ENCODE data around the gene TMEM229B. TPM values are rescaled to one million over a fixed set of nuclear protein-coding genes. Genes with fewer than 3 reads are reported as not detected.

TMEM229B gene
- polyA plus RNA-seq, 3 donors, result 10.2 to 18.7 (median 17.3) TPM

GRCh38 chr14:67522270-67522669 lies 33.7 kb upstream of the TMEM229B start:
- Histone ChIP-seq H3K27ac (ENCODE audit: low read depth in 1 of 2, low read length in 2 of 2) (no peak overlapping the region), H3K4me3 (replicated peaks in 1 of 3; ENCODE audit: low read depth in 2 of 3, low read length in 3 of 3) (no peak overlapping the region), H3K9ac (ENCODE audit: insufficient read depth, low read length, poor library complexity, severe bottlenecking) (no peak overlapping the region), H3K27me3 (ENCODE audit: control insufficient read depth in 2 of 2, insufficient read depth in 2 of 2, low read length in 2 of 2) (peaks cover 11 to 23% of the 10 kb centered on the region in 2 donors), H3K79me2 (ENCODE audit: insufficient read depth, low read length) (no peaks in the 10 kb centered on the region), H2AFZ (ENCODE audit: insufficient read depth, low read depth, low read length, poor library complexity, severe bottlenecking) (no peak overlapping the region), H3K9me3 (replicated peaks in 1 of 2; ENCODE audit: control insufficient read depth in 1 of 2, insufficient read depth in 1 of 2, low read length in 2 of 2) (no peaks in the 10 kb centered on the region), H3K4me1 (ENCODE audit: control insufficient read depth in 1 of 2, insufficient read depth in 2 of 2, low read length in 2 of 2) (peaks cover 11 to 14% of the 10 kb centered on the region in 2 donors), H3K36me3 (replicated peaks in 1 of 2; ENCODE audit: control insufficient read depth in 1 of 2, insufficient read depth in 2 of 2, low read length in 2 of 2) (no peaks in the 10 kb centered on the region), H3K4me2 (replicated peaks; ENCODE audit: extremely low read depth, low read length, poor library complexity, severe bottlenecking) (no peak overlapping the region), H4K20me1 (ENCODE audit: insufficient read depth, low read length) (no peaks in the 10 kb centered on the region)
- Mint-ChIP-seq H3K4me1 (peaks cover 24% of the 10 kb centered on the region), H3K4me3 (no peak overlapping the region), H3K27ac (no peak overlapping the region), H3K27me3 (ENCODE audit: low read depth in 3 of 3) (peaks cover 45 to 52% (median 50%) of the 10 kb centered on the region in 3 donors), H3K36me3 (no peaks in the 10 kb centered on the region), H3K9me3 (no peaks in the 10 kb centered on the region)
- intact Hi-C loops (cut with micrococcal nuclease), result no loop called here
- WGBS (ENCODE audit: insufficient coverage), result no CpG with 5 or more reads among the region's 2 CpGs
- DNase-seq, result no peak
- TF ChIP-seq, protein P1, sequence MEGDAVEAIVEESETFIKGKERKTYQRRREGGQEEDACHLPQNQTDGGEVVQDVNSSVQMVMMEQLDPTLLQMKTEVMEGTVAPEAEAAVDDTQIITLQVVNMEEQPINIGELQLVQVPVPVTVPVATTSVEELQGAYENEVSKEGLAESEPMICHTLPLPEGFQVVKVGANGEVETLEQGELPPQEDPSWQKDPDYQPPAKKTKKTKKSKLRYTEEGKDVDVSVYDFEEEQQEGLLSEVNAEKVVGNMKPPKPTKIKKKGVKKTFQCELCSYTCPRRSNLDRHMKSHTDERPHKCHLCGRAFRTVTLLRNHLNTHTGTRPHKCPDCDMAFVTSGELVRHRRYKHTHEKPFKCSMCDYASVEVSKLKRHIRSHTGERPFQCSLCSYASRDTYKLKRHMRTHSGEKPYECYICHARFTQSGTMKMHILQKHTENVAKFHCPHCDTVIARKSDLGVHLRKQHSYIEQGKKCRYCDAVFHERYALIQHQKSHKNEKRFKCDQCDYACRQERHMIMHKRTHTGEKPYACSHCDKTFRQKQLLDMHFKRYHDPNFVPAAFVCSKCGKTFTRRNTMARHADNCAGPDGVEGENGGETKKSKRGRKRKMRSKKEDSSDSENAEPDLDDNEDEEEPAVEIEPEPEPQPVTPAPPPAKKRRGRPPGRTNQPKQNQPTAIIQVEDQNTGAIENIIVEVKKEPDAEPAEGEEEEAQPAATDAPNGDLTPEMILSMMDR (IDR thresholded peaks at IDR 0.05), result no peak

DNA sequence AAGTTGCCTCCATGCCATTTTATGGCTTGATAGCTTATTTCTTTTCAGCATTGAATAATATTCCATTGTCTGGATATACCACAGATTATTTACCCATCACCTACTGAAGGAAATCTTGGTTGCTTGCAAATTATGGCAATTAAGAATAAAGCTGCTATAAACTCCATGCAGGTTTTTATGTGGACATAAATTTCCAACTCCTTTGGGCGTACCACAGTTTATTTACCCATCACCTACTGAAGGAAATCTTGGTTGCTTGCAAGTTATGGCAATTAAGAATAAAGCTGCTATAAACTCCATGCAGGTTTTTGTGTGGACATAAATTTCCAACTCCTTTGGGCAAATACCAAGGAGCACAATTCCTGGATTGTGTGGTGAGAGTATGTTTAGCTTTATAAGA lies 32.0 kb upstream of the TMEM229B start:
- no peaks in the 10 kb centered on the region for H3K36me3 Mint-ChIP-seq
- Histone ChIP-seq H3K27ac (ENCODE audit: low read depth in 1 of 2, low read length in 2 of 2) (no peak overlapping the region), H3K4me3 (replicated peaks in 1 of 3; ENCODE audit: low read depth in 2 of 3, low read length in 3 of 3) (no peak overlapping the region), H3K27me3 (ENCODE audit: control insufficient read depth in 2 of 2, insufficient read depth in 2 of 2, low read length in 2 of 2) (peaks cover 2 to 23% of the 10 kb centered on the region in 2 donors), H3K4me2 (replicated peaks; ENCODE audit: extremely low read depth, low read length, poor library complexity, severe bottlenecking) (no peak overlapping the region), H3K4me1 (ENCODE audit: control insufficient read depth in 1 of 2, insufficient read depth in 2 of 2, low read length in 2 of 2) (peaks cover 29 to 31% of the 10 kb centered on the region in 2 donors), H3K9me3 (replicated peaks in 1 of 2; ENCODE audit: control insufficient read depth in 1 of 2, insufficient read depth in 1 of 2, low read length in 2 of 2) (no peaks in the 10 kb centered on the region), H3K36me3 (replicated peaks in 1 of 2; ENCODE audit: control insufficient read depth in 1 of 2, insufficient read depth in 2 of 2, low read length in 2 of 2) (no peaks in the 10 kb centered on the region), H2AFZ (ENCODE audit: insufficient read depth, low read depth, low read length, poor library complexity, severe bottlenecking) (no peak overlapping the region), H4K20me1 (ENCODE audit: insufficient read depth, low read length) (no peaks in the 10 kb centered on the region), H3K9ac (ENCODE audit: insufficient read depth, low read length, poor library complexity, severe bottlenecking) (no peak overlapping the region), H3K79me2 (ENCODE audit: insufficient read depth, low read length) (no peaks in the 10 kb centered on the region)
- TF ChIP-seq, protein P1 (IDR thresholded peaks at IDR 0.05), result no peak
- intact Hi-C loops (cut with micrococcal nuclease), result no loop called here
- no peak for DNase-seq
- no CpG with 5 or more reads among the region's 1 CpG for WGBS (ENCODE audit: insufficient coverage)
- peaks cover 40 to 53% (median 50%) of the 10 kb centered on the region in 3 donors for H3K27me3 Mint-ChIP-seq (ENCODE audit: low read depth in 3 of 3)
- H3K9me3 Mint-ChIP-seq, result no peaks in the 10 kb centered on the region
- no peak overlapping the region for H3K4me3 Mint-ChIP-seq
- H3K4me1 Mint-ChIP-seq, result peaks cover 38% of the 10 kb centered on the region
- H3K27ac Mint-ChIP-seq, result no peak overlapping the region
